ENCODE results near the gene POLR3B. TPM values are rescaled to one million over a fixed set of nuclear protein-coding genes. Genes with fewer than 3 reads are reported as not detected.

The POLR3B gene
- total and polyA plus RNA-seq, 2 of the 13 experiments (the other 11 are each of a cell fraction or from before 2014, with no cell fraction given) = 4.8 to 13.1 TPM

DNA sequence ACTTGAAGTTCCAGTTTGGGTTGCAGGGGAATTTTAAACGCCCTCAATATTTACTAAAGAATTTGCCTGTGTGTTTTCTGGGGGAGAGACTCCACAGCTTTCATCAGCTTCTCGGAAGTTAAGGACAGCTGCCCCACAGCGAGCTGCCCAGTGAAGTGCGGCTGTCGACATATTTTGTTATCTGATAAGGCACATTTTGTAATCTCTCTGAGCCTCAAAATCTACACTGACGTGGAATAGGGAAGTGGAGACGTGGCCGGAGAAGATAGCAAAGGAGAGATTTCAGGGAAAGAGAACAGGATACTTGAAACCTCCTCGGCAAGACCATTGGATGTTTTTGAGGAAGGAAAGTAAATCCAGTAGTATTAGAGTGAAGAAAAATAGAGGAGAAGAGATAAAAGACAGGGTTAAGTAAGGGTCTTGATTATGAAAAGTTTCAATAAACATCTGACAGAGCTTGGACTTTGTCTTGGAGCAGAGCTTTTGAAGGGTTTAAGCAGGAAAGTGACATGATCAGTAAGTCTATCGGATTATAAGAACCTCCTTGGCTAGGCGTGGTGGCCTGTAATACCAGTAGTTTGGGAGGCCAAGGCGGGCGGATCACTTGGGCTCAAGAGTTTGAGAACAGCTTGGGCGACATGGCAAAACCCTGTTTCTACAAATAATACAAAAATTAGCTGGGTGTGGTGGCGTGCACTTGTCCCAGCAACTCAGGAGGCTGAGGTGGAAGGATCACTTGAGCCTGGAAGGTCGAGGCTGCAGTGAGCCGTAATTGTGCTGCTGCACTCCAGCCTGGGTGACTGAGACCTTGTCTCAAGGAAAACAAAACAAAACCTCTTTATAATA is 1.1 kb downstream of the POLR3B start (continued):
- TF ChIP-seq, protein P1, sequence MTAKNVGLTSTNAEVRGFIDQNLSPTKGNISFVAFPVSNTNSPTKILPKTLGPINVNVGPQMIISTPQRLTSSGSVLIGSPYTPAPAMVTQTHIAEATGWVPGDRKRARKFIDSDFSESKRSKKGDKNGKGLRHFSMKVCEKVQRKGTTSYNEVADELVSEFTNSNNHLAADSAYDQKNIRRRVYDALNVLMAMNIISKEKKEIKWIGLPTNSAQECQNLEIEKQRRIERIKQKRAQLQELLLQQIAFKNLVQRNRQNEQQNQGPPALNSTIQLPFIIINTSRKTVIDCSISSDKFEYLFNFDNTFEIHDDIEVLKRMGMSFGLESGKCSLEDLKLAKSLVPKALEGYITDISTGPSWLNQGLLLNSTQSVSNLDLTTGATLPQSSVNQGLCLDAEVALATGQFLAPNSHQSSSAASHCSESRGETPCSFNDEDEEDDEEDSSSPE (CRISPR knock-in tag; IDR thresholded peaks at IDR 0.05) = no peak
- 0 out of 2 replicates have a peak, but pooled peaks have one; percentile 8 for TF ChIP-seq ZNF766 (CRISPR knock-in tag; IDR thresholded peaks at IDR 0.05; ENCODE audit: borderline replicate concordance)
- TF ChIP-seq KLF9 (CRISPR knock-in tag; IDR thresholded peaks at IDR 0.05; ENCODE audit: low read depth) = no peak
- 0 out of 2 replicates have a peak, but pooled peaks have one; percentile 12 for TF ChIP-seq NCOR1 (IDR thresholded peaks at IDR 0.05; ENCODE audit: borderline replicate concordance, low read length)
- TF ChIP-seq ZNF234 (CRISPR knock-in tag; conservative IDR thresholded peaks at IDR 0.05) = no peak
- peak in 1 of 2 experiments; percentile 46; a peak in 2 of 4 replicates for TF ChIP-seq POLR2A (IDR thresholded peaks at IDR 0.05; ENCODE audit: insufficient read depth in 1 of 2, low read depth in 2 of 2, low read length in 2 of 2)
- TF ChIP-seq, protein P2, sequence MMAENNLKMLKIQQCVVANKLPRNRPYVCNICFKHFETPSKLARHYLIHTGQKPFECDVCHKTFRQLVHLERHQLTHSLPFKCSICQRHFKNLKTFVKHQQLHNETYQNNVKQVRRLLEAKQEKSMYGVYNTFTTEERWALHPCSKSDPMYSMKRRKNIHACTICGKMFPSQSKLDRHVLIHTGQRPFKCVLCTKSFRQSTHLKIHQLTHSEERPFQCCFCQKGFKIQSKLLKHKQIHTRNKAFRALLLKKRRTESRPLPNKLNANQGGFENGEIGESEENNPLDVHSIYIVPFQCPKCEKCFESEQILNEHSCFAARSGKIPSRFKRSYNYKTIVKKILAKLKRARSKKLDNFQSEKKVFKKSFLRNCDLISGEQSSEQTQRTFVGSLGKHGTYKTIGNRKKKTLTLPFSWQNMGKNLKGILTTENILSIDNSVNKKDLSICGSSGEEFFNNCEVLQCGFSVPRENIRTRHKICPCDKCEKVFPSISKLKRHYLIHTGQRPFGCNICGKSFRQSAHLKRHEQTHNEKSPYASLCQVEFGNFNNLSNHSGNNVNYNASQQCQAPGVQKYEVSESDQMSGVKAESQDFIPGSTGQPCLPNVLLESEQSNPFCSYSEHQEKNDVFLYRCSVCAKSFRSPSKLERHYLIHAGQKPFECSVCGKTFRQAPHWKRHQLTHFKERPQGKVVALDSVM (CRISPR knock-in tag; IDR thresholded peaks at IDR 0.05) = peak; percentile 74; the same call in 1 of the 2 replicates
- 0 out of 2 replicates have a peak, but pooled peaks have one; percentile 22 for TF ChIP-seq ELF1 (CRISPR knock-in tag; IDR thresholded peaks at IDR 0.05)
- TF ChIP-seq, protein P3, sequence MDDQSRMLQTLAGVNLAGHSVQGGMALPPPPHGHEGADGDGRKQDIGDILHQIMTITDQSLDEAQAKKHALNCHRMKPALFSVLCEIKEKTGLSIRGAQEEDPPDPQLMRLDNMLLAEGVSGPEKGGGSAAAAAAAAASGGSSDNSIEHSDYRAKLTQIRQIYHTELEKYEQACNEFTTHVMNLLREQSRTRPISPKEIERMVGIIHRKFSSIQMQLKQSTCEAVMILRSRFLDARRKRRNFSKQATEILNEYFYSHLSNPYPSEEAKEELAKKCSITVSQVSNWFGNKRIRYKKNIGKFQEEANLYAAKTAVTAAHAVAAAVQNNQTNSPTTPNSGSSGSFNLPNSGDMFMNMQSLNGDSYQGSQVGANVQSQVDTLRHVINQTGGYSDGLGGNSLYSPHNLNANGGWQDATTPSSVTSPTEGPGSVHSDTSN (CRISPR knock-in tag; IDR thresholded peaks at IDR 0.05; ENCODE audit: borderline replicate concordance) = 0 out of 2 replicates have a peak, but pooled peaks have one; percentile 35
- peak; percentile 16; the same call in 1 of the 2 replicates for TF ChIP-seq MED13 (CRISPR knock-in tag; IDR thresholded peaks at IDR 0.05)
- TF ChIP-seq TCF7 (IDR thresholded peaks at IDR 0.05; ENCODE audit: low read depth) = 0 out of 2 replicates have a peak, but pooled peaks have one; percentile 12
- 0 out of 2 replicates have a peak, but pooled peaks have one; percentile 11 for TF ChIP-seq CREM (IDR thresholded peaks at IDR 0.05)
- TF ChIP-seq CREM (CRISPR knock-in tag; IDR thresholded peaks at IDR 0.05) = no peak
- TF ChIP-seq POLR2AphosphoS5 (IDR thresholded peaks at IDR 0.05; ENCODE audit: low read depth, low read length) = no peak
- TF ChIP-seq MAFK (conservative IDR thresholded peaks at IDR 0.05 in 1 of 2, IDR thresholded peaks at IDR 0.05 in 1 of 2; ENCODE audit: low read length in 2 of 2) = 0 out of 4 replicates have a peak, but pooled peaks of 1 of the 2 experiments have one; percentile 5
- TF ChIP-seq ZNF335 (CRISPR knock-in tag; IDR thresholded peaks at IDR 0.05) = no peak
- TF ChIP-seq CEBPG (CRISPR knock-in tag; IDR thresholded peaks at IDR 0.05) = peak; percentile 33; the same call in 1 of the 2 replicates
- TF ChIP-seq, protein P4, sequence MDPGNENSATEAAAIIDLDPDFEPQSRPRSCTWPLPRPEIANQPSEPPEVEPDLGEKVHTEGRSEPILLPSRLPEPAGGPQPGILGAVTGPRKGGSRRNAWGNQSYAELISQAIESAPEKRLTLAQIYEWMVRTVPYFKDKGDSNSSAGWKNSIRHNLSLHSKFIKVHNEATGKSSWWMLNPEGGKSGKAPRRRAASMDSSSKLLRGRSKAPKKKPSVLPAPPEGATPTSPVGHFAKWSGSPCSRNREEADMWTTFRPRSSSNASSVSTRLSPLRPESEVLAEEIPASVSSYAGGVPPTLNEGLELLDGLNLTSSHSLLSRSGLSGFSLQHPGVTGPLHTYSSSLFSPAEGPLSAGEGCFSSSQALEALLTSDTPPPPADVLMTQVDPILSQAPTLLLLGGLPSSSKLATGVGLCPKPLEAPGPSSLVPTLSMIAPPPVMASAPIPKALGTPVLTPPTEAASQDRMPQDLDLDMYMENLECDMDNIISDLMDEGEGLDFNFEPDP (CRISPR knock-in tag; conservative IDR thresholded peaks at IDR 0.05) = no peak
- TF ChIP-seq, protein P5, sequence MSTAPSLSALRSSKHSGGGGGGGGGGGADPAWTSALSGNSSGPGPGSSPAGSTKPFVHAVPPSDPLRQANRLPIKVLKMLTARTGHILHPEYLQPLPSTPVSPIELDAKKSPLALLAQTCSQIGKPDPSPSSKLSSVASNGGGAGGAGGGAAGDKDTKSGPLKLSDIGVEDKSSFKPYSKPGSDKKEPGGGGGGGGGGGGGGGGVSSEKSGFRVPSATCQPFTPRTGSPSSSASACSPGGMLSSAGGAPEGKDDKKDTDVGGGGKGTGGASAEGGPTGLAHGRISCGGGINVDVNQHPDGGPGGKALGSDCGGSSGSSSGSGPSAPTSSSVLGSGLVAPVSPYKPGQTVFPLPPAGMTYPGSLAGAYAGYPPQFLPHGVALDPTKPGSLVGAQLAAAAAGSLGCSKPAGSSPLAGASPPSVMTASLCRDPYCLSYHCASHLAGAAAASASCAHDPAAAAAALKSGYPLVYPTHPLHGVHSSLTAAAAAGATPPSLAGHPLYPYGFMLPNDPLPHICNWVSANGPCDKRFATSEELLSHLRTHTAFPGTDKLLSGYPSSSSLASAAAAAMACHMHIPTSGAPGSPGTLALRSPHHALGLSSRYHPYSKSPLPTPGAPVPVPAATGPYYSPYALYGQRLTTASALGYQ (CRISPR knock-in tag; IDR thresholded peaks at IDR 0.05) = 0 out of 2 replicates have a peak, but pooled peaks have one; percentile 7
- TF ChIP-seq HOXA5 (CRISPR knock-in tag; IDR thresholded peaks at IDR 0.05) = peak; percentile 13; the same call in 1 of the 2 replicates
